Activated T-cell treated with anti-CD3 and anti-CD28 coated beads, Interleukin-2, amount 50 U/mL, for 24 hours (primary cell): ENCODE measurements around the gene QKI.
"Not testable (repeated sequence)": the region's sequence is repeated elsewhere in the genome, so short reads cannot be mapped to it uniquely, and the experiment has no call there.

Source experiments
- DNase-seq: peaks from one replicate; pipeline ENCODE4 v3.0.0-alpha.2; 2020
- H3K27ac Mint-ChIP-seq: 2 replicates; pipeline ENCODE4 v1.8.0; 2020; ENCODE audit warnings: mild to moderate bottlenecking, mixed read lengths
- H3K27me3 Mint-ChIP-seq: 2 replicates; pipeline ENCODE4 v1.8.0; 2020; ENCODE audit warnings: mixed read lengths
- H3K36me3 Mint-ChIP-seq: 2 replicates; pipeline ENCODE4 v1.8.0; 2020; ENCODE audit warnings: low read depth, mixed read lengths
- H3K4me1 Mint-ChIP-seq: 2 replicates; pipeline ENCODE4 v1.8.0; 2020; ENCODE audit warnings: low read depth, mixed read lengths
- H3K4me3 Mint-ChIP-seq: 2 replicates; pipeline ENCODE4 v1.8.0; 2020; ENCODE audit warnings: mild to moderate bottlenecking, moderate library complexity, mixed read lengths
- H3K9me3 Mint-ChIP-seq: 2 replicates; pipeline ENCODE4 v1.8.0; 2020; ENCODE audit warnings: mixed read lengths

Gene QKI

GRCh38 chr6:163459536-163459935 lies 45.0 kb downstream of the QKI start:
- Mint-ChIP-seq H3K9me3 (no peaks in the 10 kb centered on the region), H3K27me3 (no peaks in the 10 kb centered on the region), H3K36me3 (peaks cover 70% of the 10 kb centered on the region), H3K27ac (peak overlapping the region; percentile 96), H3K4me1 (peaks cover 75% of the 10 kb centered on the region), H3K4me3 (peak overlapping the region; percentile 39)
- no peak for DNase-seq

GRCh38 chr6:163460307-163460782 lies 45.8 kb downstream of the QKI start:
- Mint-ChIP-seq H3K27me3 (no peaks in the 10 kb centered on the region), H3K36me3 (peaks cover 72% of the 10 kb centered on the region), H3K4me3 (peak overlapping the region; percentile 86), H3K9me3 (no peaks in the 10 kb centered on the region), H3K4me1 (peaks cover 69% of the 10 kb centered on the region), H3K27ac (peak overlapping the region; percentile 96)
- DNase-seq = no peak

- peak overlapping the region; percentile 23 for H3K4me3 Mint-ChIP-seq
- peak overlapping the region; percentile 66 for H3K27ac Mint-ChIP-seq
- peaks cover 66% of the 10 kb centered on the region for H3K4me1 Mint-ChIP-seq
- H3K27me3 Mint-ChIP-seq = no peaks in the 10 kb centered on the region
- DNase-seq = no peak
- H3K36me3 Mint-ChIP-seq = peaks cover 66% of the 10 kb centered on the region
- no peaks in the 10 kb centered on the region for H3K9me3 Mint-ChIP-seq
Observed at GRCh38 chr6:163461696-163462095, 47.2 kb downstream of the QKI start.

- no peak for DNase-seq
- Mint-ChIP-seq H3K4me1 (peaks cover 57% of the 10 kb centered on the region), H3K27me3 (no peaks in the 10 kb centered on the region), H3K27ac (peak overlapping the region; percentile 19), H3K36me3 (peaks cover 55% of the 10 kb centered on the region), H3K4me3 (no peak overlapping the region), H3K9me3 (no peaks in the 10 kb centered on the region)
Observed at GRCh38 chr6:163463180-163463579, 48.7 kb downstream of the QKI start.

DNA sequence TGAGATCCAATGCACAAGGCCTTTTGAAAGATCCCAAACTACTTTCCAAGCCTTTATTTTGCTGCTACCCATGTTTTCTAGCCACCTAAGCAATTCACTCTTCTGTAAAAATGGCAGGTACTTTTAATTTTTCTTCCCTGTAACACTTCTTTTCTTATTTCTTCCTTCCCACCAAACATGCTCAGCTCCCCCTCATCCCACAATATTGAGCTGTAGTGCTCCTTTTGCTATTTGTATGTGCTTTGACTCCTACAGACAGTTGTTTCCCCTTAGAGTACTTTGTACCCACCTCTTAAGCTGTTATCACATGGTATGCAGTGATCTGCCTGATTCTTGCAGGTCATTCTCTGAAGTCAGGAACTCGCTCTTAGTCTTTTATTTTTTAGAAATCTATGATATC lies 49.3 kb downstream of the QKI start:
- H3K36me3 Mint-ChIP-seq = peaks cover 57% of the 10 kb centered on the region
- H3K27ac Mint-ChIP-seq = no peak overlapping the region
- no peak for DNase-seq
- H3K4me3 Mint-ChIP-seq = no peak overlapping the region
- no peaks in the 10 kb centered on the region for H3K27me3 Mint-ChIP-seq
- H3K4me1 Mint-ChIP-seq = peaks cover 58% of the 10 kb centered on the region
- H3K9me3 Mint-ChIP-seq = no peaks in the 10 kb centered on the region

- H3K9me3 Mint-ChIP-seq = peaks cover 18% of the 10 kb centered on the region
- no peak overlapping the region for H3K27ac Mint-ChIP-seq
- no peak overlapping the region for H3K4me3 Mint-ChIP-seq
- peaks cover 35% of the 10 kb centered on the region for H3K4me1 Mint-ChIP-seq
- H3K27me3 Mint-ChIP-seq = no peaks in the 10 kb centered on the region
- peaks cover 64% of the 10 kb centered on the region for H3K36me3 Mint-ChIP-seq
- DNase-seq = no peak
Observed at GRCh38 chr6:163466839-163467390, 52.4 kb downstream of the QKI start.

DNA sequence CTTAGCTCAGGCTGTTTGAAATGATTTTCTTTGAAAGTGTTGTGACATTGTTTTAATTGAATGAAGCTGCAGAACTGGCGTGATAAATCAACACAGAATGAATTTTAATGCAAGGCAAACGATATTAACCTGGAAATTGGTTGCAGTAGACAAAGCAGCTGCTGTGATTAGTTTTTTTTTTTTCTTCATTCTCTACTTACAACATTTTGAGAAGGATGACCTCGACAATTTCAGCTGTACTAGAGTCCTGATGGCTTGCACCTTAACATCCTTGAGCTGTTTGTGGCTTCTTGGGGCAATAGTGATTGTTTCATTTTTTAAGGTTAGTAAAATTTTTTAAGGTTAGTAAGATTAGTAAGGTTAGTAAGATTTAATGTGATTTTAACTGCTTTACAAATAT lies 54.2 kb downstream of the QKI start:
- Mint-ChIP-seq H3K4me1 (peaks cover 27% of the 10 kb centered on the region), H3K27me3 (no peaks in the 10 kb centered on the region), H3K27ac (no peak overlapping the region), H3K9me3 (peaks cover 18% of the 10 kb centered on the region), H3K4me3 (no peak overlapping the region), H3K36me3 (peaks cover 56% of the 10 kb centered on the region)
- no peak for DNase-seq

GRCh38 chr6:163469459-163469985 lies 55.0 kb downstream of the QKI start:
- Mint-ChIP-seq H3K36me3 (peaks cover 48% of the 10 kb centered on the region), H3K4me3 (no peak overlapping the region), H3K27ac (no peak overlapping the region), H3K27me3 (no peaks in the 10 kb centered on the region), H3K4me1 (peaks cover 25% of the 10 kb centered on the region), H3K9me3 (peaks cover 18% of the 10 kb centered on the region)
- DNase-seq = no peak

- no peaks in the 10 kb centered on the region for H3K27me3 Mint-ChIP-seq
- no peak overlapping the region for H3K27ac Mint-ChIP-seq
- peaks cover 42% of the 10 kb centered on the region for H3K36me3 Mint-ChIP-seq
- peaks cover 18% of the 10 kb centered on the region for H3K9me3 Mint-ChIP-seq
- H3K4me1 Mint-ChIP-seq = peaks cover 25% of the 10 kb centered on the region
- H3K4me3 Mint-ChIP-seq = no peak overlapping the region
- no peak for DNase-seq
Observed at GRCh38 chr6:163470611-163471010, 56.1 kb downstream of the QKI start.

GRCh38 chr6:163474581-163474980 lies 60.1 kb downstream of the QKI start:
- H3K36me3 Mint-ChIP-seq = peaks cover 40% of the 10 kb centered on the region
- H3K4me3 Mint-ChIP-seq = no peak overlapping the region
- DNase-seq = no peak
- H3K27ac Mint-ChIP-seq = no peak overlapping the region
- H3K4me1 Mint-ChIP-seq = peaks cover 7% of the 10 kb centered on the region
- H3K9me3 Mint-ChIP-seq = peaks cover 13% of the 10 kb centered on the region
- H3K27me3 Mint-ChIP-seq = no peaks in the 10 kb centered on the region

GRCh38 chr6:163476946-163477345 lies 62.4 kb downstream of the QKI start:
- not testable (repeated sequence) for DNase-seq, H3K9me3 Mint-ChIP-seq, H3K27ac Mint-ChIP-seq, H3K4me3 Mint-ChIP-seq, H3K27me3 Mint-ChIP-seq
- H3K4me1 Mint-ChIP-seq = peaks cover 13% of the 10 kb centered on the region
- H3K36me3 Mint-ChIP-seq = peaks cover 41% of the 10 kb centered on the region

GRCh38 chr6:163483107-163483506 lies 68.6 kb downstream of the QKI start:
- H3K9me3 Mint-ChIP-seq = no peaks in the 10 kb centered on the region
- DNase-seq = no peak
- peaks cover 55% of the 10 kb centered on the region for H3K36me3 Mint-ChIP-seq
- no peak overlapping the region for H3K4me3 Mint-ChIP-seq
- H3K4me1 Mint-ChIP-seq = peaks cover 42% of the 10 kb centered on the region
- no peaks in the 10 kb centered on the region for H3K27me3 Mint-ChIP-seq
- no peak overlapping the region for H3K27ac Mint-ChIP-seq

- H3K27me3 Mint-ChIP-seq = no peaks in the 10 kb centered on the region
- no peak overlapping the region for H3K27ac Mint-ChIP-seq
- H3K36me3 Mint-ChIP-seq = peaks cover 37% of the 10 kb centered on the region
- DNase-seq = no peak
- no peaks in the 10 kb centered on the region for H3K9me3 Mint-ChIP-seq
- no peak overlapping the region for H3K4me3 Mint-ChIP-seq
- H3K4me1 Mint-ChIP-seq = peaks cover 59% of the 10 kb centered on the region
Observed at GRCh38 chr6:163485388-163485851, 70.9 kb downstream of the QKI start.

DNA sequence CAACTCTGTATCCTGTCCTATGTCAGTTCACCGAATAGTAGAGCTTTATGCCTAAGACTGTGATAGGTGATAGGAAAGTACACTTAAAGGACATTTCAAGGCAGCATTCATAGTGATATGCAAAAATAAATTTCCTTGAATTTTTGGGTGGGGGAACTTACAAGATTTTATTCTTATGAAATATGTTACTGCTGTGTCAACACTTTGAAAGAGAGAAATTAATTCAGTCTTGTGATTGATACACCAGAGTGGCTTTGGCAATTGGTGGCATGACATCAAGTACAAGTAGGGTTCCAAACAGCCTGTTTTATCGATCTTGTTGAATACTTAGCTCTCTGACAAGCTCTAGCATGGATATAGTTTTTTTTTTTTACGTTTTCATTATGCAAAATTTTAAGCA lies 72.3 kb downstream of the QKI start:
- H3K36me3 Mint-ChIP-seq = peaks cover 28% of the 10 kb centered on the region
- no peak for DNase-seq
- H3K27me3 Mint-ChIP-seq = no peaks in the 10 kb centered on the region
- no peaks in the 10 kb centered on the region for H3K9me3 Mint-ChIP-seq
- H3K4me1 Mint-ChIP-seq = peaks cover 64% of the 10 kb centered on the region
- H3K27ac Mint-ChIP-seq = no peak overlapping the region
- no peak overlapping the region for H3K4me3 Mint-ChIP-seq

- Mint-ChIP-seq H3K36me3 (peaks cover 24% of the 10 kb centered on the region), H3K4me3 (no peak overlapping the region), H3K4me1 (peaks cover 64% of the 10 kb centered on the region), H3K27ac (no peak overlapping the region), H3K9me3 (no peaks in the 10 kb centered on the region), H3K27me3 (no peaks in the 10 kb centered on the region)
- DNase-seq = no peak
Observed at GRCh38 chr6:163487606-163488005, 73.1 kb downstream of the QKI start.
